Endothelial cell of umbilical vein (primary cell): ENCODE measurements around the gene NRSN1. TPM values are rescaled to one million over a fixed set of nuclear protein-coding genes. Genes with fewer than 3 reads are reported as not detected.

Source experiments
- BruUV-seq: library from RNA; stranded (reverse); fragments of 400-500 nt; replicated peaks from 2 replicates; lab custom pipeline; 2021; lab: Mats Ljungman, UMichigan
- CTCF ChIA-PET: fragments of 300-600, 350-600 bp; sonication (Branson Sonifier 250); formaldehyde crosslinking; loops from one replicate; lab custom pipeline; 2021; ENCODE audit warnings: antibody characterized with exemption, inconsistent platforms; lab: Charles Lee
- POLR2A ChIA-PET: fragments of 300-600, 350-600 bp; sonication (Branson Sonifier 250); formaldehyde crosslinking; loops from one replicate; lab custom pipeline; 2021; ENCODE audit warnings: antibody characterized with exemption, inconsistent platforms; lab: Charles Lee
- DNase-seq: peaks from one replicate; pipeline ENCODE4 v3.0.0-alpha.2; 2011; ENCODE audit warnings: low read depth, low spot score
- FAIRE-seq: peaks from 2 replicates; lab custom pipeline; 2011; peaks lifted over from hg19 to GRCh38; lab: Jason Lieb, UNC
- H2AFZ ChIP-seq: 2 replicates; pipeline ENCODE4 v1.6.0; 2012; ENCODE audit warnings: low read depth, low read length, control low read depth, inconsistent platforms
- H3K27ac ChIP-seq: 2 replicates; pipeline ENCODE4 v1.5.1; 2011; ENCODE audit warnings: low read depth, mild to moderate bottlenecking, control low read depth, low read length, moderate library complexity; ENCODE audit not compliant: insufficient read depth
- H3K27me3 ChIP-seq, 2 experiments: 2 replicates each; pipeline versions ENCODE4 v1.6.0 to v1.6.1; 2011; ENCODE audit warnings: low read length in 2 of 2, mixed read lengths in 1 of 2; ENCODE audit not compliant: control insufficient read depth in 2 of 2, insufficient read depth in 2 of 2
- H3K36me3 ChIP-seq, 2 experiments: 2 replicates in 1 of 2; 3 replicates in 1 of 2; pipeline ENCODE4 v1.5.1; 2011; ENCODE audit warnings: low read length in 2 of 2, mild to moderate bottlenecking in 1 of 2, moderate library complexity in 1 of 2; ENCODE audit not compliant: control insufficient read depth in 2 of 2, insufficient read depth in 2 of 2; ENCODE audit errors: extremely low read depth in 1 of 2
- H3K4me1 ChIP-seq: 3 replicates; pipeline ENCODE4 v1.5.1; 2011; ENCODE audit warnings: mild to moderate bottlenecking, low read length; ENCODE audit not compliant: control insufficient read depth, insufficient read depth; ENCODE audit errors: extremely low read depth
- H3K4me2 ChIP-seq: 2 replicates; pipeline ENCODE4 v1.6.1; 2011; ENCODE audit warnings: low read length, control low read depth, mixed read lengths; ENCODE audit not compliant: insufficient read depth
- H3K4me3 ChIP-seq, 3 experiments: fragments of 200-600 bp in 1 of 3; sonication (generic), shearing (Covaris generic) in 1 of 3; replicated peaks in 1 of 3; 2 replicates each; pipeline ENCODE4 v1.5.1; 2011 to 2016; ENCODE audit warnings: control low read depth in 3 of 3, low read length in 3 of 3, mild to moderate bottlenecking in 2 of 3, inconsistent platforms in 1 of 3, low read depth in 1 of 3, moderate library complexity in 1 of 3; ENCODE audit not compliant: insufficient read depth in 1 of 3
- H3K79me2 ChIP-seq: 2 replicates; pipeline ENCODE4 v1.6.0; 2012; ENCODE audit warnings: low read length, inconsistent platforms; ENCODE audit not compliant: control insufficient read depth, insufficient read depth
- H3K9ac ChIP-seq: replicated peaks from 2 replicates; pipeline ENCODE3; 2011; ENCODE audit warnings: low read length, control low read depth; ENCODE audit not compliant: insufficient read depth; ENCODE audit errors: extremely low read depth
- H3K9me1 ChIP-seq: replicated peaks from 3 replicates; pipeline ENCODE4 v1.6.0; 2011; ENCODE audit warnings: mild to moderate bottlenecking, low read length; ENCODE audit not compliant: control insufficient read depth, insufficient read depth; ENCODE audit errors: extremely low read depth
- H3K9me3 ChIP-seq: replicated peaks from 2 replicates; pipeline ENCODE4 v1.5.1; 2012; ENCODE audit warnings: low read length, inconsistent platforms; ENCODE audit not compliant: control insufficient read depth, insufficient read depth
- H4K20me1 ChIP-seq: replicated peaks from 2 replicates; pipeline ENCODE3; 2011; ENCODE audit warnings: mild to moderate bottlenecking, low read length; ENCODE audit not compliant: control insufficient read depth, insufficient read depth; ENCODE audit errors: extremely low read depth
- CTCF ChIP-seq, 2 donors: IDR thresholded peaks; 1 replicate in 1 of 2; 2 replicates in 1 of 2; pipeline ENCODE4 v1.5.1; 2011; ENCODE audit warnings: low read length in 2 of 2, mild to moderate bottlenecking in 2 of 2, moderate library complexity in 2 of 2, control low read depth in 1 of 2, inconsistent platforms in 1 of 2, low read depth in 1 of 2; ENCODE audit not compliant: insufficient read depth in 1 of 2; ENCODE audit errors: extremely low read depth in 1 of 2
- EZH2 ChIP-seq: IDR thresholded peaks from 2 replicates; pipeline ENCODE4 v1.6.1; 2012; ENCODE audit warnings: borderline replicate concordance, low read depth, mild to moderate bottlenecking, moderate library complexity, low read length, inconsistent platforms; ENCODE audit not compliant: severe bottlenecking
- FOS ChIP-seq: IDR thresholded peaks from 2 replicates; pipeline ENCODE4 v1.6.1; 2011; ENCODE audit warnings: mild to moderate bottlenecking, low read length, moderate library complexity, borderline replicate concordance; ENCODE audit not compliant: insufficient read depth
- GATA2 ChIP-seq: IDR thresholded peaks from 2 replicates; pipeline ENCODE4 v1.7.0; 2011; ENCODE audit warnings: low read depth, mild to moderate bottlenecking, moderate library complexity, mixed read lengths, low read length; ENCODE audit not compliant: insufficient read length, insufficient read depth
- JUN ChIP-seq: IDR thresholded peaks from 2 replicates; pipeline ENCODE4 v1.6.1; 2011; ENCODE audit warnings: borderline replicate concordance, low read depth; ENCODE audit not compliant: insufficient read length, insufficient read depth
- MAX ChIP-seq: IDR thresholded peaks from 2 replicates; pipeline ENCODE4 v1.6.1; 2011; ENCODE audit not compliant: insufficient read depth, insufficient read length
- MYC ChIP-seq: IDR thresholded peaks from one replicate; pipeline ENCODE4 v1.6.1; 2011; ENCODE audit warnings: mild to moderate bottlenecking, low read depth, low read length
- POLR2A ChIP-seq: IDR thresholded peaks from 2 replicates; pipeline ENCODE4 v1.6.1; 2012; ENCODE audit warnings: low read depth, mild to moderate bottlenecking, control low read depth, low read length
- dilution Hi-C: fragments of 300-500 bp; cut with MboI; formaldehyde crosslinking; loops from one replicate; pipeline ENCODE4 v1.15.0; 2019; ENCODE audit warnings: low sequenced_read_pairs; ENCODE audit not compliant: extremely low pct_ligation_motif_present
- intact Hi-C: fragments of 100-400 bp; cut with micrococcal nuclease; formaldehyde crosslinking; loops from one replicate; pipeline ENCODE4 v1.10.0; 2022
- polyA plus RNA-seq, 4 experiments: library from polyadenylated mRNA; depleted of rRNA in 3 of 4; stranded (reverse) in 3 of 4; unstranded in 1 of 4; fragments of >200 nt; gene quantifications; 2 replicates each; pipeline versions ENCODE4 v1.2.1 to v1.2.3, GENCODE V29; 2011 to 2012; ENCODE audit warnings: missing spikeins in 1 of 4
- total RNA-seq: library from RNA; stranded (reverse); gene quantifications from 2 replicates; pipeline ENCODE4 v1.2.3, GENCODE V29; 2021

The NRSN1 gene
- total and polyA plus RNA-seq, 2 donors (not counting 3 experiments of a cell fraction or from before 2014, with no cell fraction given): not detected

GRCh38 chr6:24108056-24108455 is 18.0 kb upstream of the NRSN1 start:
- ChIA-PET CTCF (no interaction called here), POLR2A (no interaction called here)
- H3K4me3 ChIP-seq: no peak overlapping the region
- H2AFZ ChIP-seq: no peak overlapping the region
- intact Hi-C loops: no loop called here
- no peaks in the 10 kb centered on the region for H3K4me1 ChIP-seq
- no peaks in the 10 kb centered on the region for H3K79me2 ChIP-seq
- FAIRE-seq (no peak), DNase-seq (no peak)
- H3K9me3 ChIP-seq: peaks cover 1% of the 10 kb centered on the region
- no TSS peak for BruUV-seq
- H3K9me1 ChIP-seq: no peaks in the 10 kb centered on the region
- TF ChIP-seq GATA2 (no peak), POLR2A (no peak), CTCF (IDR thresholded peaks at IDR 0.05; ENCODE audit: extremely low read depth in 1 of 2, insufficient read depth in 1 of 2, low read depth in 1 of 2, low read length in 2 of 2) (no peak)
- dilution Hi-C loops: no loop called here
- H3K36me3 ChIP-seq: no peaks in the 10 kb centered on the region
- H4K20me1 ChIP-seq: no peaks in the 10 kb centered on the region
- H3K4me2 ChIP-seq: no peak overlapping the region
- H3K9ac ChIP-seq: no peak overlapping the region
- no peak overlapping the region for H3K27ac ChIP-seq
- H3K27me3 ChIP-seq: no peaks in the 10 kb centered on the region

- Histone ChIP-seq H3K9me3 (peaks cover 6% of the 10 kb centered on the region), H2AFZ (no peak overlapping the region), H3K9me1 (no peaks in the 10 kb centered on the region), H3K4me1 (no peaks in the 10 kb centered on the region), H3K4me2 (no peak overlapping the region), H3K79me2 (no peaks in the 10 kb centered on the region), H3K27ac (no peak overlapping the region), H3K4me3 (no peak overlapping the region), H3K9ac (no peak overlapping the region), H3K27me3 (no peaks in the 10 kb centered on the region), H4K20me1 (no peaks in the 10 kb centered on the region), H3K36me3 (no peaks in the 10 kb centered on the region)
- intact Hi-C loops (no loop called here), dilution Hi-C loops (no loop called here)
- DNase-seq (no peak), FAIRE-seq (no peak)
- no TSS peak for BruUV-seq
- TF ChIP-seq JUN: no peak
- no peak for TF ChIP-seq GATA2
- TF ChIP-seq CTCF (IDR thresholded peaks at IDR 0.05; ENCODE audit: extremely low read depth in 1 of 2, insufficient read depth in 1 of 2, low read depth in 1 of 2, low read length in 2 of 2): no peak
- TF ChIP-seq MYC: no peak
- TF ChIP-seq EZH2: no peak
- no peak for TF ChIP-seq MAX
- no peak for TF ChIP-seq FOS
- TF ChIP-seq POLR2A: no peak
- CTCF ChIA-PET: no interaction called here
- POLR2A ChIA-PET: no interaction called here
These were observed 15.6 kb upstream of the NRSN1 start for GRCh38 chr6:24110417-24110816.
